Measurements from ENCODE around the gene AACS.

Gene AACS

GRCh38 chr12:125099409-125099782 is 34.2 kb downstream of the AACS start:
- Histone ChIP-seq H2AK5ac (ENCODE audit: low read length) (no peak overlapping the region), H3K79me1 (ENCODE audit: low read length) (peaks cover 6% of the 10 kb centered on the region), H3K4me3 (ENCODE audit: low read length) (no peak overlapping the region), H3K23ac (ENCODE audit: low read length) (no peak overlapping the region), H3K27ac (ENCODE audit: low read depth, low read length) (peak overlapping the region; percentile 32), H3K27me3 (ENCODE audit: insufficient read depth, low read length, poor library complexity) (no peaks in the 10 kb centered on the region), H3K9ac (ENCODE audit: low read length) (no peak overlapping the region), H3K79me2 (ENCODE audit: control insufficient read depth, insufficient read depth, low read length) (peaks cover 4% of the 10 kb centered on the region), H2BK15ac (replicated peaks; ENCODE audit: low read depth) (no peak overlapping the region), H3K4ac (ENCODE audit: low read depth, low read length) (no peak overlapping the region), H3K4me1 (ENCODE audit: control insufficient read depth, low read depth, low read length) (peaks cover 3% of the 10 kb centered on the region), H2BK120ac (ENCODE audit: low read depth, low read length) (no peak overlapping the region), H4K8ac (ENCODE audit: low read depth, low read length) (no peak overlapping the region), H3K56ac (ENCODE audit: low read length) (no peak overlapping the region), H3K36me3 (ENCODE audit: control insufficient read depth, insufficient read depth, low read length) (peaks cover 5% of the 10 kb centered on the region), H3K4me2 (ENCODE audit: low read length) (no peak overlapping the region), H3K18ac (ENCODE audit: low read length) (no peak overlapping the region), H4K5ac (ENCODE audit: low read length) (no peak overlapping the region), H2BK5ac (ENCODE audit: low read length) (no peak overlapping the region)
- no CpG with 5 or more reads among the region's 7 CpGs for WGBS (ENCODE audit: extremely low coverage, insufficient coverage, low lambda C conversion rate)
- DNase-seq, result no peak

GRCh38 chr12:125100551-125101434 is 35.6 kb downstream of the AACS start:
- Histone ChIP-seq H2AK5ac (ENCODE audit: low read length) (peak overlapping the region; percentile 61), H3K27ac (ENCODE audit: low read depth, low read length) (peak overlapping the region; percentile 47), H3K27me3 (ENCODE audit: insufficient read depth, low read length, poor library complexity) (no peaks in the 10 kb centered on the region), H3K4me1 (ENCODE audit: control insufficient read depth, low read depth, low read length) (peaks cover 5% of the 10 kb centered on the region), H3K79me1 (ENCODE audit: low read length) (peaks cover 6% of the 10 kb centered on the region), H3K4me2 (ENCODE audit: low read length) (no peak overlapping the region), H3K36me3 (ENCODE audit: control insufficient read depth, insufficient read depth, low read length) (peaks cover 3% of the 10 kb centered on the region), H3K56ac (ENCODE audit: low read length) (peak overlapping the region; percentile 40), H4K5ac (ENCODE audit: low read length) (no peak overlapping the region), H2BK120ac (ENCODE audit: low read depth, low read length) (no peak overlapping the region), H2BK15ac (replicated peaks; ENCODE audit: low read depth) (no peak overlapping the region), H3K4ac (ENCODE audit: low read depth, low read length) (no peak overlapping the region), H4K8ac (ENCODE audit: low read depth, low read length) (no peak overlapping the region), H3K79me2 (ENCODE audit: control insufficient read depth, insufficient read depth, low read length) (peaks cover 4% of the 10 kb centered on the region), H2BK5ac (ENCODE audit: low read length) (no peak overlapping the region), H3K18ac (ENCODE audit: low read length) (no peak overlapping the region), H3K23ac (ENCODE audit: low read length) (no peak overlapping the region), H3K4me3 (ENCODE audit: low read length) (no peak overlapping the region), H3K9ac (ENCODE audit: low read length) (no peak overlapping the region)
- no CpG with 5 or more reads among the region's 9 CpGs for WGBS (ENCODE audit: extremely low coverage, insufficient coverage, low lambda C conversion rate)
- peak; percentile 51 for DNase-seq

- Histone ChIP-seq H3K4me2 (ENCODE audit: low read length) (no peak overlapping the region), H3K9ac (ENCODE audit: low read length) (no peak overlapping the region), H4K8ac (ENCODE audit: low read depth, low read length) (no peak overlapping the region), H3K23ac (ENCODE audit: low read length) (no peak overlapping the region), H3K4me1 (ENCODE audit: control insufficient read depth, low read depth, low read length) (peaks cover 5% of the 10 kb centered on the region), H2BK15ac (replicated peaks; ENCODE audit: low read depth) (no peak overlapping the region), H2AK5ac (ENCODE audit: low read length) (no peak overlapping the region), H3K36me3 (ENCODE audit: control insufficient read depth, insufficient read depth, low read length) (peaks cover 9% of the 10 kb centered on the region), H3K4ac (ENCODE audit: low read depth, low read length) (no peak overlapping the region), H2BK5ac (ENCODE audit: low read length) (no peak overlapping the region), H4K5ac (ENCODE audit: low read length) (no peak overlapping the region), H3K79me1 (ENCODE audit: low read length) (peaks cover 3% of the 10 kb centered on the region), H3K27ac (ENCODE audit: low read depth, low read length) (peak overlapping the region; percentile 84), H3K27me3 (ENCODE audit: insufficient read depth, low read length, poor library complexity) (no peaks in the 10 kb centered on the region), H3K18ac (ENCODE audit: low read length) (no peak overlapping the region), H2BK120ac (ENCODE audit: low read depth, low read length) (no peak overlapping the region), H3K4me3 (ENCODE audit: low read length) (no peak overlapping the region), H3K79me2 (ENCODE audit: control insufficient read depth, insufficient read depth, low read length) (no peaks in the 10 kb centered on the region), H3K56ac (ENCODE audit: low read length) (no peak overlapping the region)
- DNase-seq, result peak; percentile 28
- no CpG with 5 or more reads among the region's 10 CpGs for WGBS (ENCODE audit: extremely low coverage, insufficient coverage, low lambda C conversion rate)
Observed at GRCh38 chr12:125104982-125105381, 39.7 kb downstream of the AACS start.

- H2BK15ac ChIP-seq (replicated peaks; ENCODE audit: low read depth), result no peak overlapping the region
- no peak overlapping the region for H4K5ac ChIP-seq (ENCODE audit: low read length)
- no peak overlapping the region for H2AK5ac ChIP-seq (ENCODE audit: low read length)
- peaks cover 3% of the 10 kb centered on the region for H3K79me1 ChIP-seq (ENCODE audit: low read length)
- no peak overlapping the region for H3K23ac ChIP-seq (ENCODE audit: low read length)
- peaks cover 11% of the 10 kb centered on the region for H3K36me3 ChIP-seq (ENCODE audit: control insufficient read depth, insufficient read depth, low read length)
- H2BK120ac ChIP-seq (ENCODE audit: low read depth, low read length), result no peak overlapping the region
- H3K27me3 ChIP-seq (ENCODE audit: insufficient read depth, low read length, poor library complexity), result no peaks in the 10 kb centered on the region
- H3K4me3 ChIP-seq (ENCODE audit: low read length), result no peak overlapping the region
- no peaks in the 10 kb centered on the region for H3K79me2 ChIP-seq (ENCODE audit: control insufficient read depth, insufficient read depth, low read length)
- H3K27ac ChIP-seq (ENCODE audit: low read depth, low read length), result peak overlapping the region; percentile 84
- no peak overlapping the region for H3K4me2 ChIP-seq (ENCODE audit: low read length)
- H3K4me1 ChIP-seq (ENCODE audit: control insufficient read depth, low read depth, low read length), result peaks cover 5% of the 10 kb centered on the region
- no CpG with 5 or more reads among the region's 6 CpGs for WGBS (ENCODE audit: extremely low coverage, insufficient coverage, low lambda C conversion rate)
- H4K8ac ChIP-seq (ENCODE audit: low read depth, low read length), result no peak overlapping the region
- H3K56ac ChIP-seq (ENCODE audit: low read length), result no peak overlapping the region
- H3K4ac ChIP-seq (ENCODE audit: low read depth, low read length), result no peak overlapping the region
- no peak overlapping the region for H3K18ac ChIP-seq (ENCODE audit: low read length)
- H3K9ac ChIP-seq (ENCODE audit: low read length), result no peak overlapping the region
- no peak overlapping the region for H2BK5ac ChIP-seq (ENCODE audit: low read length)
- peak; percentile 56 for DNase-seq
Observed at GRCh38 chr12:125105600-125105999, 40.4 kb downstream of the AACS start.

GRCh38 chr12:125110641-125111360 is 45.6 kb downstream of the AACS start:
- Histone ChIP-seq H3K4me3 (ENCODE audit: low read length) (no peak overlapping the region), H3K4me1 (ENCODE audit: control insufficient read depth, low read depth, low read length) (no peaks in the 10 kb centered on the region), H2AK5ac (ENCODE audit: low read length) (no peak overlapping the region), H3K27me3 (ENCODE audit: insufficient read depth, low read length, poor library complexity) (no peaks in the 10 kb centered on the region), H3K79me2 (ENCODE audit: control insufficient read depth, insufficient read depth, low read length) (no peaks in the 10 kb centered on the region), H3K23ac (ENCODE audit: low read length) (no peak overlapping the region), H2BK15ac (replicated peaks; ENCODE audit: low read depth) (no peak overlapping the region), H3K27ac (ENCODE audit: low read depth, low read length) (no peak overlapping the region), H3K79me1 (ENCODE audit: low read length) (no peaks in the 10 kb centered on the region), H2BK5ac (ENCODE audit: low read length) (no peak overlapping the region), H2BK120ac (ENCODE audit: low read depth, low read length) (no peak overlapping the region), H4K5ac (ENCODE audit: low read length) (no peak overlapping the region), H3K36me3 (ENCODE audit: control insufficient read depth, insufficient read depth, low read length) (peaks cover 8% of the 10 kb centered on the region), H3K4me2 (ENCODE audit: low read length) (no peak overlapping the region), H3K56ac (ENCODE audit: low read length) (no peak overlapping the region), H4K8ac (ENCODE audit: low read depth, low read length) (no peak overlapping the region), H3K18ac (ENCODE audit: low read length) (no peak overlapping the region), H3K4ac (ENCODE audit: low read depth, low read length) (no peak overlapping the region), H3K9ac (ENCODE audit: low read length) (no peak overlapping the region)
- WGBS (ENCODE audit: extremely low coverage, insufficient coverage, low lambda C conversion rate), result no CpG with 5 or more reads among the region's 14 CpGs
- no peak for DNase-seq

Data from mesendoderm (in vitro differentiated cells).